GM12878 (cell line): ENCODE measurements around the gene TEX13D. TPM values are rescaled to one million over a fixed set of nuclear protein-coding genes. Genes with fewer than 3 reads are reported as not detected.

Experiments used
- ATAC-seq: fragments of 200-7000 bp; cut with Tn5 transposase; 3 replicates; pipeline ENCODE4 v1.9.1; 2020; ENCODE audit warnings: mild to moderate bottlenecking, moderate library complexity
- BruUV-seq: library from RNA; stranded (reverse); fragments of 400-500 nt; replicated peaks from 2 replicates; lab custom pipeline; 2021; lab: Mats Ljungman, UMichigan
- CTCF ChIA-PET: fragments of 300-600 bp; sonication (Branson Sonifier 250); formaldehyde crosslinking; extraction: SDS; loops from one replicate; lab custom pipeline; 2021; ENCODE audit warnings: inconsistent platforms; lab: Yijun Ruan, JAX
- POLR2A ChIA-PET: fragments of 350-600 bp; formaldehyde crosslinking; extraction: SDS; loops from one replicate; lab custom pipeline; 2021; ENCODE audit warnings: inconsistent platforms; lab: Charles Lee
- RAD21 ChIA-PET: fragments of 300-600 bp; sonication (Branson Sonifier 250); formaldehyde crosslinking; loops from one replicate; lab custom pipeline; 2023; ENCODE audit warnings: antibody characterized with exemption; ENCODE audit not compliant: unreplicated experiment; lab: Charles Lee
- SMC1A ChIA-PET: fragments of 300-600 bp; sonication (Branson Sonifier 250); formaldehyde crosslinking; loops from one replicate; lab custom pipeline; 2023; ENCODE audit not compliant: unreplicated experiment, uncharacterized antibody; lab: Charles Lee
- DNase-seq: peaks from one replicate; pipeline ENCODE4 v3.0.0-alpha.2; 2011; ENCODE audit warnings: low read depth, low spot score
- FAIRE-seq: peaks from 3 replicates; lab custom pipeline; 2011; peaks lifted over from hg19 to GRCh38; lab: Jason Lieb, UNC
- H2AFZ ChIP-seq: 2 replicates; pipeline ENCODE4 v1.6.0; 2011; ENCODE audit warnings: low read depth, low read length, control low read depth; ENCODE audit not compliant: control insufficient read depth
- H3K27ac ChIP-seq: 2 replicates; pipeline ENCODE4 v1.5.1; 2011; ENCODE audit warnings: control low read depth; ENCODE audit not compliant: control insufficient read depth, insufficient read depth
- H3K27me3 ChIP-seq, 2 experiments: replicated peaks in 1 of 2; 2 replicates each; pipeline versions ENCODE4 v1.6.0 to v1.6.1; 2011; ENCODE audit warnings: low read length in 1 of 2; ENCODE audit not compliant: control insufficient read depth in 2 of 2, insufficient read depth in 2 of 2
- H3K36me3 ChIP-seq, 2 experiments: 2 replicates each; pipeline ENCODE4 v1.5.1; 2011; ENCODE audit warnings: low read length in 1 of 2; ENCODE audit not compliant: control insufficient read depth in 2 of 2, insufficient read depth in 2 of 2
- H3K4me1 ChIP-seq: 2 replicates; pipeline ENCODE4 v1.6.1; 2011; ENCODE audit warnings: mild to moderate bottlenecking, low read length, moderate library complexity, mixed read lengths; ENCODE audit not compliant: control insufficient read depth, insufficient read depth
- H3K4me2 ChIP-seq: 2 replicates; pipeline ENCODE4 v1.6.0; 2011; ENCODE audit warnings: control low read depth; ENCODE audit not compliant: control insufficient read depth, insufficient read depth
- H3K4me3 ChIP-seq: fragments of 200-600 bp; sonication (generic); 2 replicates; pipeline ENCODE4 v1.5.1; 2016
- H3K79me2 ChIP-seq: 2 replicates; pipeline ENCODE4 v1.6.0; 2011; ENCODE audit warnings: low read length; ENCODE audit not compliant: control insufficient read depth, insufficient read depth
- H3K9ac ChIP-seq: 2 replicates; pipeline ENCODE4 v1.8.0; 2011; ENCODE audit warnings: low read length, control low read depth, mixed read lengths; ENCODE audit not compliant: control insufficient read depth, insufficient read depth
- H3K9me3 ChIP-seq: replicated peaks from 3 replicates; pipeline ENCODE4 v1.5.1; 2011; ENCODE audit warnings: mild to moderate bottlenecking, low read length; ENCODE audit not compliant: control insufficient read depth, insufficient read depth
- H4K20me1 ChIP-seq: 2 replicates; pipeline ENCODE4 v1.6.0; 2011; ENCODE audit not compliant: control insufficient read depth, insufficient read depth
- CUX1 ChIP-seq: IDR thresholded peaks from 2 replicates; pipeline ENCODE4 v1.6.1; 2012; ENCODE audit warnings: improper control_type of control experiment, low read depth, low read length; ENCODE audit not compliant: insufficient replicate concordance
- EGR1 ChIP-seq, 2 experiments: IDR thresholded peaks; 1 replicate in 1 of 2; 2 replicates in 1 of 2; pipeline ENCODE4 v1.6.1; 2011 to 2012; ENCODE audit warnings: low read depth in 2 of 2, low read length in 2 of 2, borderline replicate concordance in 1 of 2, mild to moderate bottlenecking in 1 of 2, moderate library complexity in 1 of 2
- GATAD2B ChIP-seq: fragments of 450-650 bp; conservative IDR thresholded peaks from 2 replicates; pipeline ENCODE4 v1.6.1; 2017; ENCODE audit warnings: low read depth, mild to moderate bottlenecking, moderate library complexity
- NFIC ChIP-seq: IDR thresholded peaks from 2 replicates; pipeline ENCODE4 v1.6.1; 2012; ENCODE audit warnings: low read depth, mild to moderate bottlenecking, inconsistent platforms, low read length, moderate library complexity
- NR2C1 ChIP-seq: fragments of 450-650 bp; IDR thresholded peaks from 2 replicates; pipeline ENCODE4 v1.6.1; 2017; ENCODE audit warnings: antibody characterized with exemption, mild to moderate bottlenecking, moderate library complexity
- PKNOX1 ChIP-seq: fragments of 450-650 bp; IDR thresholded peaks from 2 replicates; pipeline ENCODE4 v1.6.1; 2016; ENCODE audit warnings: mild to moderate bottlenecking
- RB1 ChIP-seq: fragments of 450-650 bp; formaldehyde crosslinking; IDR thresholded peaks from 2 replicates; pipeline ENCODE4 v1.6.1; 2017; ENCODE audit warnings: mild to moderate bottlenecking, borderline replicate concordance
- RELA ChIP-seq: fragments of 450-650 bp; IDR thresholded peaks from 2 replicates; pipeline ENCODE4 v1.8.0; 2014; ENCODE audit warnings: borderline replicate concordance; ENCODE audit not compliant: partially characterized antibody
- SMAD5 ChIP-seq: IDR thresholded peaks from 2 replicates; pipeline ENCODE4 v1.6.1; 2016; ENCODE audit warnings: antibody characterized with exemption, low read depth
- WGBS: methylation state at CpG from one replicate; pipeline ENCODE4 v1.1.6; 2016; ENCODE audit warnings: low lambda C conversion rate; ENCODE audit not compliant: insufficient replicate concordance, insufficient coverage; ENCODE audit errors: missing lambda C conversion rate; 5-methylcytosine and 5-hydroxymethylcytosine counted together
- in situ Hi-C: fragments of 300-500 bp; cut with MboI; formaldehyde crosslinking; loops from 9 replicates; pipeline ENCODE4 v1.14.3; 2018; ENCODE audit warnings: mixed read lengths
- intact Hi-C: fragments of 100-400 bp; cut with micrococcal nuclease; formaldehyde crosslinking; loops from one replicate; pipeline ENCODE4 v1.14.2; 2022; ENCODE audit not compliant: unreplicated experiment
- polyA plus RNA-seq, 11 experiments: library from polyadenylated mRNA; depleted of rRNA in 4 of 11; unstranded in 6 of 11; stranded (reverse) in 5 of 11; fragments of >200 nt; fragmentation: Nextera tagmentation in 4 of 11; fragmentation: Illumina TruSeq in 1 of 11; extraction: Ambion mirVana in 4 of 11; extraction: Trizol in 1 of 11; gene quantifications; 1 replicate in 1 of 11; 2 replicates in 10 of 11; pipeline versions ENCODE4 v1.2.1 to v1.2.3, GENCODE V29; 2011 to 2016; ENCODE audit warnings: inconsistent platforms in 2 of 11, missing spikeins in 2 of 11, low read depth in 1 of 11
- total RNA-seq, 4 experiments: library from RNA; depleted of rRNA in 3 of 4; stranded (reverse); fragments of >200 nt in 3 of 4; fragmentation: Illumina TruSeq in 1 of 4; extraction: Trizol in 1 of 4; gene quantifications; 2 replicates each; pipeline versions ENCODE4 v1.2.1 to v1.2.3, GENCODE V29; 2013 to 2021
- TF ChIP-seq, protein P1 (sequence below): IDR thresholded peaks from 2 replicates; pipeline ENCODE4 v1.6.1; 2011; ENCODE audit warnings: low read depth, low read length, improper control_type of control experiment, borderline replicate concordance

TEX13D gene
- total and polyA plus RNA-seq, 10 of the 15 experiments (the other 5 are each of a cell fraction or from before 2014, with no cell fraction given): 0.11 to 2.9 (median 0.19) TPM; not detected in 1

GRCh38 chrX:124328765-124329164 lies 3.7 kb upstream of the TEX13D start (continued):
- TF ChIP-seq, protein P1, sequence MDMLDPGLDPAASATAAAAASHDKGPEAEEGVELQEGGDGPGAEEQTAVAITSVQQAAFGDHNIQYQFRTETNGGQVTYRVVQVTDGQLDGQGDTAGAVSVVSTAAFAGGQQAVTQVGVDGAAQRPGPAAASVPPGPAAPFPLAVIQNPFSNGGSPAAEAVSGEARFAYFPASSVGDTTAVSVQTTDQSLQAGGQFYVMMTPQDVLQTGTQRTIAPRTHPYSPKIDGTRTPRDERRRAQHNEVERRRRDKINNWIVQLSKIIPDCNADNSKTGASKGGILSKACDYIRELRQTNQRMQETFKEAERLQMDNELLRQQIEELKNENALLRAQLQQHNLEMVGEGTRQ: no peak
- TF ChIP-seq PKNOX1: no peak
- TF ChIP-seq RELA: no peak
- TF ChIP-seq CUX1: no peak

- 0% methylated on average over 6 of the region's 6 CpGs for WGBS
- no peaks in the 10 kb centered on the region for H3K27me3 ChIP-seq
- H3K9me3 ChIP-seq: no peaks in the 10 kb centered on the region
- BruUV-seq: no TSS peak
- ChIA-PET SMC1A (no interaction called here), POLR2A (no interaction called here), RAD21 (no interaction called here), CTCF (no interaction called here)
- FAIRE-seq (no peak), DNase-seq (no peak), ATAC-seq (no peak)
- H3K27ac ChIP-seq: no peak overlapping the region
- H3K79me2 ChIP-seq: no peaks in the 10 kb centered on the region
- no peaks in the 10 kb centered on the region for H3K36me3 ChIP-seq
- no peaks in the 10 kb centered on the region for H4K20me1 ChIP-seq
- intact Hi-C loops (no loop called here), in situ Hi-C loops (no loop called here)
- no peaks in the 10 kb centered on the region for H3K4me1 ChIP-seq
- no peak overlapping the region for H2AFZ ChIP-seq
- no peak overlapping the region for H3K9ac ChIP-seq
- no peak overlapping the region for H3K4me3 ChIP-seq
- H3K4me2 ChIP-seq: no peak overlapping the region
- TF ChIP-seq NFIC (no peak), RB1 (peak; percentile 45; the same call in 1 of the 2 replicates), CUX1 (no peak), GATAD2B (0 out of 2 replicates have a peak, but pooled peaks have one; percentile 34), NR2C1 (no peak), SMAD5 (no peak), EGR1 (IDR thresholded peaks at IDR 0.05; ENCODE audit: borderline replicate concordance in 1 of 2, low read depth in 2 of 2, low read length in 2 of 2) (no peak)
These were observed 1.4 kb downstream of the TEX13D start for GRCh38 chrX:124333862-124334261.
